ENCODE results near the gene ITPRIPL2.

ITPRIPL2 gene

DNA sequence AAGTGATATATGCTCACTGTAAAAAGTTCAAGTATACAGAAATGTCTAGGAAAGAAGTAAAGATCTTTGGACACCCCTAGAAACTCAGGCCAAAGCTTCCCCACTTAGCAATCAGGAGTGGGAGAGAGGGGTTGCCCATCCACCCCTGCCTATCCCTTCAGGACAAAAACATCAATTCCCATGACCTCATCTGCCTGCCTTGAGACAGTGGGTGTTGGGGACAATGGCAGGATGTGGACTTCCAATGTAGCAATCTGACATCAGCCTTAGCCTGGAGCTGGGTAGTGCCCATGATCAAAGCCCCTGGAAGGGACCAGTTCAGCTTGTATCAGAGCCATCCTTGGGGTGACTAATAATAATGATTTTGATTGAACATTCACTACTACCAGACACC, 18.1 kb downstream of the ITPRIPL2 start:
- DNase-seq, result no peak
- Histone ChIP-seq H3K27me3 (replicated peaks in 2 of 5; ENCODE audit: control insufficient read depth in 4 of 5, insufficient read depth in 5 of 5, low read length in 4 of 5) (peaks cover 0 to 3% (median 0%) of the 10 kb centered on the region in 5 experiments), H3K4me3 (ENCODE audit: control insufficient read depth in 1 of 7, extremely low read depth in 1 of 7, insufficient read depth in 4 of 7, low read depth in 2 of 7, low read length in 6 of 7) (peak overlapping the region in 1 of 7 experiments; percentile 36), H3K27ac (ENCODE audit: insufficient read depth in 1 of 2, low read depth in 1 of 2, low read length in 2 of 2, poor library complexity in 1 of 2, severe bottlenecking in 2 of 2) (no peak overlapping the region), H3K4me1 (ENCODE audit: control extremely low read depth in 1 of 4, control insufficient read depth in 4 of 4, insufficient read depth in 4 of 4, low read length in 3 of 4) (peaks cover 0 to 42% (median 18%) of the 10 kb centered on the region in 4 experiments), H3K9me3 (ENCODE audit: control extremely low read depth in 1 of 5, control insufficient read depth in 4 of 5, insufficient read depth in 2 of 5, low read depth in 1 of 5, low read length in 4 of 5) (no peaks in the 10 kb centered on the region), H3K36me3 (ENCODE audit: control insufficient read depth in 4 of 4, insufficient read depth in 4 of 4, low read length in 3 of 4) (no peaks in the 10 kb centered on the region)
- POLR2A ChIA-PET, result no interaction called here
- CTCF ChIA-PET, result no interaction called here

DNA sequence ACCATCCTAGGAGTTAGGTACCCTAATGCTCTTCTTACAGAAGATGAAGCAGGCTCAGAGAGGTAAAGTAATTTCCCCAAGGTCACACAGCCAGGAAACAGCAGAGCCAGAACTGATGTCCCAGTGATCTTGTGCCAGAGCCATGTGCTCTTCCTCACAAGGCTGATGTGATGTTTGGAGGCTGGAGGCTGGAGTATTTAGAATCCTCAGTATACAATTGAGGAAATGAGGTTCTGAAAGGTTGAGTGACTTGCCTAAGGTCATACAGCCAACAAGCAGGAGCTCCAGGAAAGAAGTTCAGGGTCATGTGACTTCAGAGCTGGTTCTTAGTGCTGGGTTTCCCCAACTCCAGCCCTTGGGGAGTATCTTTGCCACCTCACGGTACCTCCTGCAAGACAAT, 18.5 kb downstream of the ITPRIPL2 start:
- WGBS (ENCODE audit: insufficient coverage), result 100% methylated on average over 1 of the region's 1 CpG
- peaks cover 0 to 3% (median 0%) of the 10 kb centered on the region in 5 experiments for H3K27me3 ChIP-seq (replicated peaks in 2 of 5; ENCODE audit: control insufficient read depth in 4 of 5, insufficient read depth in 5 of 5, low read length in 4 of 5)
- CTCF ChIA-PET, result no interaction called here
- no peaks in the 10 kb centered on the region for H3K9me3 ChIP-seq (ENCODE audit: control extremely low read depth in 1 of 5, control insufficient read depth in 4 of 5, insufficient read depth in 2 of 5, low read depth in 1 of 5, low read length in 4 of 5)
- H3K4me1 ChIP-seq (ENCODE audit: control extremely low read depth in 1 of 4, control insufficient read depth in 4 of 4, insufficient read depth in 4 of 4, low read length in 3 of 4), result peaks cover 0 to 41% (median 18%) of the 10 kb centered on the region in 4 experiments
- DNase-seq, result no peak
- no peak overlapping the region for H3K27ac ChIP-seq (ENCODE audit: insufficient read depth in 1 of 2, low read depth in 1 of 2, low read length in 2 of 2, poor library complexity in 1 of 2, severe bottlenecking in 2 of 2)
- H3K36me3 ChIP-seq (ENCODE audit: control insufficient read depth in 4 of 4, insufficient read depth in 4 of 4, low read length in 3 of 4), result no peaks in the 10 kb centered on the region
- POLR2A ChIA-PET, result no interaction called here
- no peak overlapping the region for H3K4me3 ChIP-seq (ENCODE audit: control insufficient read depth in 1 of 7, extremely low read depth in 1 of 7, insufficient read depth in 4 of 7, low read depth in 2 of 7, low read length in 6 of 7)

DNA sequence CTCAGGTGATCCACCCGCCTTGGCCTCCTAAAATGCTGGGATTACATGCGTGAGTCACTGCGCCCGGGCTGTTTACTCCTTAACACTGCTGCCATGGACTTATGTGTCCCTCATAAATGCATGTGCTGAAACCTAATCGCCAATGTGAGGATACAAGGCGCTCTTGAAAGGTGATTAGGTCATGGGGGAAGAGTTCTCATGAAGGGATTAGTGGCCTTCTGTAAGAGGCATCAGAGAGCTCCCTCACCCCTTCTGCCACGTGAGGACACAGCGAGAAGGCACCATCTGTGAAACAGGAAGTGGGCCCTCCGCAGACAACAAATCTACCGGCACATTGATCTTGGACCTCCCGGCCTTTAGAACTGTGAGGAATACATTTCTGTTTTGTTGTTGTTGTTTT, 19.1 kb downstream of the ITPRIPL2 start:
- H3K9me3 ChIP-seq (ENCODE audit: control extremely low read depth in 1 of 5, control insufficient read depth in 4 of 5, insufficient read depth in 2 of 5, low read depth in 1 of 5, low read length in 4 of 5), result no peaks in the 10 kb centered on the region
- no peak for DNase-seq
- peaks cover 0 to 34% (median 16%) of the 10 kb centered on the region in 4 experiments for H3K4me1 ChIP-seq (ENCODE audit: control extremely low read depth in 1 of 4, control insufficient read depth in 4 of 4, insufficient read depth in 4 of 4, low read length in 3 of 4)
- CTCF ChIA-PET, result no interaction called here
- H3K4me3 ChIP-seq (ENCODE audit: control insufficient read depth in 1 of 7, extremely low read depth in 1 of 7, insufficient read depth in 4 of 7, low read depth in 2 of 7, low read length in 6 of 7), result no peak overlapping the region
- 94% methylated on average over 11 of the region's 11 CpGs for WGBS (ENCODE audit: insufficient coverage)
- peaks cover 0 to 3% (median 0%) of the 10 kb centered on the region in 5 experiments for H3K27me3 ChIP-seq (replicated peaks in 2 of 5; ENCODE audit: control insufficient read depth in 4 of 5, insufficient read depth in 5 of 5, low read length in 4 of 5)
- no peak overlapping the region for H3K27ac ChIP-seq (ENCODE audit: insufficient read depth in 1 of 2, low read depth in 1 of 2, low read length in 2 of 2, poor library complexity in 1 of 2, severe bottlenecking in 2 of 2)
- POLR2A ChIA-PET, result no interaction called here
- no peaks in the 10 kb centered on the region for H3K36me3 ChIP-seq (ENCODE audit: control insufficient read depth in 4 of 4, insufficient read depth in 4 of 4, low read length in 3 of 4)

DNA sequence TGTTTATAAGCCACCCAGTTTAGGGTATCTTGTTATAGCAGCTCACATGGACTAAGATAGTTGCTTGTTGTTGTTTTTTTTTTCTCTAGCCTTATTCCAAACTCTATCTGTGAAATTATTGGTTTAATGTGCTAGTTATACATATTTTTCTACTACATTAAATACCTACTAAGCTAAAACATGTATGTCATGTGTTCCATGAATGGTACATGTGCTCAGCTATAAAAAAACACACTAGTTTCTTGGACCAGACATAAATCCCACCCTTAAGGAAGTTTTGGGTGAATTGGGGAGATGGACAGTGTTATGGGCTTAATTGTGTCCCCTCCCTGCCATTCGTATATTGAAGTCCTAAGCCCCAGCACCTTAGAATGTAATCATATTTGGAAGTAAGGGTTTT, 19.8 kb downstream of the ITPRIPL2 start:
- Histone ChIP-seq H3K9me3 (ENCODE audit: control extremely low read depth in 1 of 5, control insufficient read depth in 4 of 5, insufficient read depth in 2 of 5, low read depth in 1 of 5, low read length in 4 of 5) (no peaks in the 10 kb centered on the region), H3K4me1 (ENCODE audit: control extremely low read depth in 1 of 4, control insufficient read depth in 4 of 4, insufficient read depth in 4 of 4, low read length in 3 of 4) (peaks cover 0 to 27% (median 15%) of the 10 kb centered on the region in 4 experiments), H3K36me3 (ENCODE audit: control insufficient read depth in 4 of 4, insufficient read depth in 4 of 4, low read length in 3 of 4) (no peaks in the 10 kb centered on the region), H3K4me3 (ENCODE audit: control insufficient read depth in 1 of 7, extremely low read depth in 1 of 7, insufficient read depth in 4 of 7, low read depth in 2 of 7, low read length in 6 of 7) (no peak overlapping the region), H3K27ac (ENCODE audit: insufficient read depth in 1 of 2, low read depth in 1 of 2, low read length in 2 of 2, poor library complexity in 1 of 2, severe bottlenecking in 2 of 2) (no peak overlapping the region), H3K27me3 (replicated peaks in 2 of 5; ENCODE audit: control insufficient read depth in 4 of 5, insufficient read depth in 5 of 5, low read length in 4 of 5) (peaks cover 0 to 3% (median 0%) of the 10 kb centered on the region in 5 experiments)
- POLR2A ChIA-PET, result no interaction called here
- no peak for DNase-seq
- no CpG with 5 or more reads among the region's 1 CpG for WGBS (ENCODE audit: insufficient coverage)
- CTCF ChIA-PET, result interaction anchor here (1.0 kb wide), 1 partner anchor 23 kb away, joined by 3 read pairs; no protein-coding TSS in a partner anchor

DNA sequence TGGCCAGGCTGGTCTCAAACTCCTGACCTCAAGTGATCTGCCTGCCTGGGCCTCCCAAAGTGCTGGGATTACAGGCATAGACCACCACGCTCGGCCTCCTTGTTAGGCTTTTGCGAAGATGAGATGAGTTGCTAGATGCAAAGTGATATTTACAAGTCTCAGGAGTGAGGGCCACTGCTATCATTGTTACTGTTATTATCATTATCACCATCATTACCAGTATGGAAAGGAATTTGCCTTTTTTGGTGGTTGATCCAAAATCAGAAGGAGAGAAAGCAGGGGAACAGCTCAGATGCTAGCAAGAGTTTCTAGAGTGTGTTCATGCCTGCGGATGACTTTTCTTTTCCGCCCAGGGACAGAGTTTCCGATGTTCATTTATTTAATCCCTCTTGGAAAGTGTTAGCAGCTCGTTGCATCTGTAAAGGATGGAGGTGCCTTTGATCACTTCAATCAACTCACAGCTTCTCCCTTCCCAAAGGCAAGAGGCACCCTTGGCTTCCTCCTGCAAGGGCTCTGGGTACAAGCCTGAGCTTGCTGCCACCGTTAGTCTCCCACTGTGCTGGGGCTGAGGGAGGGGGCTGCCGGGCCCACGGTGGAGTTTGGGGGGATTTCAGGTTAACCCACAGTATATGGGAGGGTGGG, 21.6 kb downstream of the ITPRIPL2 start:
- no peaks in the 10 kb centered on the region for H3K36me3 ChIP-seq (ENCODE audit: control insufficient read depth in 4 of 4, insufficient read depth in 4 of 4, low read length in 3 of 4)
- ChIA-PET POLR2A (no interaction called here), CTCF (interaction anchor here (1.1 kb wide), 1 partner anchor 22 kb away, joined by 4 read pairs; no protein-coding TSS in a partner anchor)
- H3K27me3 ChIP-seq (replicated peaks in 2 of 5; ENCODE audit: control insufficient read depth in 4 of 5, insufficient read depth in 5 of 5, low read length in 4 of 5), result peaks cover 0 to 3% (median 0%) of the 10 kb centered on the region in 5 experiments
- no peak overlapping the region for H3K27ac ChIP-seq (ENCODE audit: insufficient read depth in 1 of 2, low read depth in 1 of 2, low read length in 2 of 2, poor library complexity in 1 of 2, severe bottlenecking in 2 of 2)
- no peak overlapping the region for H3K4me3 ChIP-seq (ENCODE audit: control insufficient read depth in 1 of 7, extremely low read depth in 1 of 7, insufficient read depth in 4 of 7, low read depth in 2 of 7, low read length in 6 of 7)
- WGBS (ENCODE audit: insufficient coverage), result 92% methylated on average over 2 of the region's 10 CpGs
- H3K4me1 ChIP-seq (ENCODE audit: control extremely low read depth in 1 of 4, control insufficient read depth in 4 of 4, insufficient read depth in 4 of 4, low read length in 3 of 4), result peaks cover 0 to 22% (median 15%) of the 10 kb centered on the region in 4 experiments
- no peak for DNase-seq
- no peaks in the 10 kb centered on the region for H3K9me3 ChIP-seq (ENCODE audit: control extremely low read depth in 1 of 5, control insufficient read depth in 4 of 5, insufficient read depth in 2 of 5, low read depth in 1 of 5, low read length in 4 of 5)

DNA sequence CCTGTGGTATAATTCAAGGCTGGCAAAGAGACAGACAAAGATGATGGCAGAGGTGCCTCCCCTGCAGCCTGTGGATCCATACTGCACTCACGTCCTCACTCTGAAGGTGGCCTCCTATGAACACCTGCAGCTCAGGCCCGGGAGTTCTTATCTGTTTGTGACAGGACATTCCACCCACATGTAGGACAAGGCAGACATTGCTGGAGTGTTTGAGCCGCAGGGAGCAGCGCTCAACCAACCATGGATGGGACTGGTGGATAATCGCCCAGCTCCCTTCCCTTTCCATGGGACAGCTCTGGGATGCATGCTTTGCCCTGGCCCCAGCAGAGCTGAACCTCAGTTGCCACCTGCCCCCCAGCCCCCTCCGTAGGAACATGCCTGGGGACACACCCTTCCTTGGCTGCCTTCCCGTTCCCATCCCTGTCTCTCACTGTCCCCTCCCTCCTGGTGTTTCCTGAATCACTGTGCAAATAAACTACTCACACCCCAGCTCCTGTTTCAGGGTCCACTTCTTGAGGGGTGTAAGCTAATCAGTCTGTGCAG, 22.2 kb downstream of the ITPRIPL2 start:
- 100% methylated on average over 4 of the region's 7 CpGs for WGBS (ENCODE audit: insufficient coverage)
- ChIA-PET CTCF (interaction anchor here (1.1 kb wide), 1 partner anchor 21 kb away, joined by 4 read pairs; no protein-coding TSS in a partner anchor), POLR2A (no interaction called here)
- no peak overlapping the region for H3K4me3 ChIP-seq (ENCODE audit: control insufficient read depth in 1 of 7, extremely low read depth in 1 of 7, insufficient read depth in 4 of 7, low read depth in 2 of 7, low read length in 6 of 7)
- no peaks in the 10 kb centered on the region for H3K9me3 ChIP-seq (ENCODE audit: control extremely low read depth in 1 of 5, control insufficient read depth in 4 of 5, insufficient read depth in 2 of 5, low read depth in 1 of 5, low read length in 4 of 5)
- H3K36me3 ChIP-seq (ENCODE audit: control insufficient read depth in 4 of 4, insufficient read depth in 4 of 4, low read length in 3 of 4), result no peaks in the 10 kb centered on the region
- peaks cover 0 to 15% (median 9%) of the 10 kb centered on the region in 4 experiments for H3K4me1 ChIP-seq (ENCODE audit: control extremely low read depth in 1 of 4, control insufficient read depth in 4 of 4, insufficient read depth in 4 of 4, low read length in 3 of 4)
- H3K27me3 ChIP-seq (replicated peaks in 2 of 5; ENCODE audit: control insufficient read depth in 4 of 5, insufficient read depth in 5 of 5, low read length in 4 of 5), result peaks cover 0 to 3% (median 0%) of the 10 kb centered on the region in 5 experiments
- no peak for DNase-seq
- no peak overlapping the region for H3K27ac ChIP-seq (ENCODE audit: insufficient read depth in 1 of 2, low read depth in 1 of 2, low read length in 2 of 2, poor library complexity in 1 of 2, severe bottlenecking in 2 of 2)

DNA sequence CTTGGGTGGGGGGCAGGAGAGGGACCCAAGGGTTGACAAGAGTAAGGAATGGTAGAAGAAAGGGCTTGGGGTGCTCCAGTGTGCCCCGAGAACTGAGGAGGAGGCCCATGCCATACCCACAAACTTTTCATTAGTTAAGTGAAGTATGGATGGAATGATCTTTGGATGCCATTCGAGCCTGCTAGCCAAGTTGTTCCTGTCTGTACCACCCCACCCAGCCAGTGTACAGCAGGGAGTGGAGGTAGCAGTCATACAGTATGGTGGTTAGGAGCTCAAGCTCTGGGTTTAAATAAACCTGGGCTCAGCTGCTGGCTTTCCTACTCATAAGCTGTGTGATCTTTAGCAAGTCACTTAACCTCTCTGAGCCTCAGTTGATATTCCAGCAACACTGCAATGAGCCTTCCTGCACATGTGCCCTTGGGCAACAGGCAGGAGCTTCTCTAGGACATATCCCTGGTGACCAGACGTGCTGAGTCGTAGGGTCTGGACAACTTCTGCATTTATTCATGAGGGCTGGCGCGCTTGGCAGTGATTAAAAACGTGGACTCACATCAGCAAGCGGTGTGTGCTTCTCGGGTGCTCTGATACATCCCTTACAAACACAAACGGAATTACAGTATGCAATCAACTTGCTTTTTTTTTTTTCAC, 22.9 kb downstream of the ITPRIPL2 start:
- ChIA-PET CTCF (interaction anchor here (1.4 kb wide), 1 partner anchor 15 kb away, joined by 3 read pairs; no protein-coding TSS in a partner anchor), POLR2A (no interaction called here)
- peak in 2 of 3 donors; percentile 54 to 64 for DNase-seq
- Histone ChIP-seq H3K4me3 (ENCODE audit: control insufficient read depth in 1 of 7, extremely low read depth in 1 of 7, insufficient read depth in 4 of 7, low read depth in 2 of 7, low read length in 6 of 7) (no peak overlapping the region), H3K36me3 (ENCODE audit: control insufficient read depth in 4 of 4, insufficient read depth in 4 of 4, low read length in 3 of 4) (no peaks in the 10 kb centered on the region), H3K27me3 (replicated peaks in 2 of 5; ENCODE audit: control insufficient read depth in 4 of 5, insufficient read depth in 5 of 5, low read length in 4 of 5) (peaks cover 0 to 3% (median 0%) of the 10 kb centered on the region in 5 experiments), H3K9me3 (ENCODE audit: control extremely low read depth in 1 of 5, control insufficient read depth in 4 of 5, insufficient read depth in 2 of 5, low read depth in 1 of 5, low read length in 4 of 5) (no peaks in the 10 kb centered on the region), H3K27ac (ENCODE audit: insufficient read depth in 1 of 2, low read depth in 1 of 2, low read length in 2 of 2, poor library complexity in 1 of 2, severe bottlenecking in 2 of 2) (no peak overlapping the region), H3K4me1 (ENCODE audit: control extremely low read depth in 1 of 4, control insufficient read depth in 4 of 4, insufficient read depth in 4 of 4, low read length in 3 of 4) (peaks cover 0 to 9% (median 2%) of the 10 kb centered on the region in 4 experiments)
- 45% methylated on average over 8 of the region's 10 CpGs for WGBS (ENCODE audit: insufficient coverage)

Data from common myeloid progenitor, CD34-positive (primary cell).